Measurements from ENCODE around the gene ZNF19. TPM values are rescaled to one million over a fixed set of nuclear protein-coding genes. Genes with fewer than 3 reads are reported as not detected.

The ZNF19 gene
- total RNA-seq, 1 donor from 2014 or later: 7.4 TPM

GRCh38 chr16:71429581-71429980 lies 59.5 kb downstream of the ZNF19 start:
- peaks cover 7% of the 10 kb centered on the region for H3K4me1 Mint-ChIP-seq

GRCh38 chr16:71428883-71429282 lies 60.2 kb downstream of the ZNF19 start:
- TF ChIP-seq CTCF (conservative IDR thresholded peaks at IDR 0.05): no peak
- Mint-ChIP-seq H3K27ac (ENCODE audit: unreplicated experiment) (no peak overlapping the region), H3K4me1 (peaks cover 7% of the 10 kb centered on the region), H3K4me3 (no peak overlapping the region), H3K36me3 (ENCODE audit: low read depth) (peaks cover 5% of the 10 kb centered on the region), H3K27me3 (ENCODE audit: low read depth) (peaks cover 80% of the 10 kb centered on the region), H3K9me3 (peaks cover 5% of the 10 kb centered on the region)
- DNase-seq (ENCODE audit: low read depth, low spot score): no peak

More at GRCh38 chr16:71429581-71429980, 59.5 kb downstream of the ZNF19 start:
- no peak for DNase-seq (ENCODE audit: low read depth, low spot score)
- peaks cover 5% of the 10 kb centered on the region for H3K36me3 Mint-ChIP-seq (ENCODE audit: low read depth)
- H3K27me3 Mint-ChIP-seq (ENCODE audit: low read depth): peaks cover 75% of the 10 kb centered on the region
- no peak overlapping the region for H3K4me3 Mint-ChIP-seq
- no peak overlapping the region for H3K27ac Mint-ChIP-seq (ENCODE audit: unreplicated experiment)
- peaks cover 5% of the 10 kb centered on the region for H3K9me3 Mint-ChIP-seq
- no peak for TF ChIP-seq CTCF (conservative IDR thresholded peaks at IDR 0.05)

GRCh38 chr16:71428385-71428784 lies 60.7 kb downstream of the ZNF19 start:
- no peak for DNase-seq (ENCODE audit: low read depth, low spot score)
- H3K27me3 Mint-ChIP-seq (ENCODE audit: low read depth): peaks cover 83% of the 10 kb centered on the region
- H3K27ac Mint-ChIP-seq (ENCODE audit: unreplicated experiment): no peak overlapping the region
- H3K9me3 Mint-ChIP-seq: peaks cover 5% of the 10 kb centered on the region
- H3K36me3 Mint-ChIP-seq (ENCODE audit: low read depth): peaks cover 5% of the 10 kb centered on the region
- H3K4me1 Mint-ChIP-seq: peaks cover 7% of the 10 kb centered on the region
- no peak overlapping the region for H3K4me3 Mint-ChIP-seq
- TF ChIP-seq CTCF (conservative IDR thresholded peaks at IDR 0.05): no peak

- Mint-ChIP-seq H3K27me3 (ENCODE audit: low read depth) (peaks cover 88% of the 10 kb centered on the region), H3K27ac (ENCODE audit: unreplicated experiment) (no peak overlapping the region), H3K9me3 (peaks cover 5% of the 10 kb centered on the region), H3K36me3 (ENCODE audit: low read depth) (peaks cover 5% of the 10 kb centered on the region), H3K4me1 (peaks cover 7% of the 10 kb centered on the region), H3K4me3 (peak overlapping the region; percentile 92)
- no peak for DNase-seq (ENCODE audit: low read depth, low spot score)
- no peak for TF ChIP-seq CTCF (conservative IDR thresholded peaks at IDR 0.05)
Measured at GRCh38 chr16:71426880-71427615, 62.1 kb downstream of the ZNF19 start.

- H3K4me3 Mint-ChIP-seq: peak overlapping the region; percentile 92
- H3K4me1 Mint-ChIP-seq: peaks cover 7% of the 10 kb centered on the region
- peaks cover 5% of the 10 kb centered on the region for H3K36me3 Mint-ChIP-seq (ENCODE audit: low read depth)
- H3K27ac Mint-ChIP-seq (ENCODE audit: unreplicated experiment): no peak overlapping the region
- peaks cover 5% of the 10 kb centered on the region for H3K9me3 Mint-ChIP-seq
- no peak for TF ChIP-seq CTCF (conservative IDR thresholded peaks at IDR 0.05)
- peaks cover 88% of the 10 kb centered on the region for H3K27me3 Mint-ChIP-seq (ENCODE audit: low read depth)
- peak; percentile 65 for DNase-seq (ENCODE audit: low read depth, low spot score)
Measured at GRCh38 chr16:71426069-71426879, 62.9 kb downstream of the ZNF19 start.
